ENCODE measurements around the gene KY. TPM values are rescaled to one million over a fixed set of nuclear protein-coding genes. Genes with fewer than 3 reads are reported as not detected.

KY gene
- total RNA-seq, 1 donor from 2014 or later, result not detected

DNA sequence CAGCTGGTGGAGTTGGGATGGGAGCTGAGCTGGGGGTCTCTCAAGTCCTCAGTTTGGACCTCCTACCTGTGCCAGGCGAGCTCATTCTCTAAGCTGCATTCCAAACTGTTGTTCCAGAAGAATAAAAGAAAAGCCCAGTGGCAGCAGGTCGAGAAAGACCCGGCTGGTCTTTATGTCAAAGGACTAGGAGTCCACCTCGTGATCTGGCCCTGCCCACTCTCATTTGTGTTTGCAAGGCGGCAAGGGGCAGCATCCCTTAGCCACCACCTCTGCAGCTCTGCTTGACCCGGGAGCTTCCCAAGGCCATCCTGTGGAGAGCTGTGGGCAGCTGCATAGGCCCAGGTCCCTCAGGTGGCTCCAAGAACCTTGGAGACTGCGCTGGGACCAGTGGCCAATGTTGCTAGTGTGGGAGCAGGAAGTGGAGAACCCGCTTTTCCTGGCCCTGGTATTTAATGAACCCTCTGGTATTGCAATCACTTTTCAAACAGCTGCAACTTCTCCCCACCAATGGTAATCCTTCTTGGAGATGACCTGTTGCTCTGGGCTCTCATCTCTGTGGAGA is 30.9 kb downstream of the KY start:
- Mint-ChIP-seq H3K27me3 (ENCODE audit: unreplicated experiment) (no peaks in the 10 kb centered on the region), H3K27ac (ENCODE audit: unreplicated experiment) (no peak overlapping the region), H3K36me3 (ENCODE audit: unreplicated experiment) (no peaks in the 10 kb centered on the region), H3K4me3 (ENCODE audit: unreplicated experiment) (no peak overlapping the region), H3K9me3 (ENCODE audit: unreplicated experiment) (no peaks in the 10 kb centered on the region), H3K4me1 (ENCODE audit: unreplicated experiment) (no peaks in the 10 kb centered on the region)
- TF ChIP-seq CTCF (IDR thresholded peaks at IDR 0.05), result no peak
- no peak for DNase-seq (ENCODE audit: extremely low spot score, unreplicated experiment)

DNA sequence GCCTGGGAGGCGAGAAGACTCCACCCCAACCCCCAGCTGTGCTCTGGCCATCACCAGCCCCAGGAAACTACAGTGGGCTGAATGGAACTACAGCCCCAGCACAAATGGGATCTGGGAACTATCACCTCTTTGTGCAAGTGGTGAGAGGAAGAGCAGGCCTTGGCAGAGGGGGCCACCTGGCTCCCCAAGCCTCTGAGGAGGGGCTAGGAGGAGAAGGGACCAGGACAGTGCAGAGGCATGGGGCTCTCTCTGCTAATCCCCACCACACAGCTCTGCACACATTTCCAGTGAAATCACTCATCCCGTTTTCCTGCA is 31.6 kb downstream of the KY start:
- H3K27ac Mint-ChIP-seq (ENCODE audit: unreplicated experiment), result no peak overlapping the region
- no peak overlapping the region for H3K4me3 Mint-ChIP-seq (ENCODE audit: unreplicated experiment)
- H3K36me3 Mint-ChIP-seq (ENCODE audit: unreplicated experiment), result no peaks in the 10 kb centered on the region
- TF ChIP-seq CTCF (IDR thresholded peaks at IDR 0.05), result no peak
- no peaks in the 10 kb centered on the region for H3K27me3 Mint-ChIP-seq (ENCODE audit: unreplicated experiment)
- no peaks in the 10 kb centered on the region for H3K9me3 Mint-ChIP-seq (ENCODE audit: unreplicated experiment)
- peak; percentile 42 for DNase-seq (ENCODE audit: extremely low spot score, unreplicated experiment)
- H3K4me1 Mint-ChIP-seq (ENCODE audit: unreplicated experiment), result no peaks in the 10 kb centered on the region

GRCh38 chr3:134618478-134619300 is 32.1 kb downstream of the KY start:
- H3K27ac Mint-ChIP-seq (ENCODE audit: unreplicated experiment), result no peak overlapping the region
- DNase-seq (ENCODE audit: extremely low spot score, unreplicated experiment), result peak; percentile 71
- H3K4me1 Mint-ChIP-seq (ENCODE audit: unreplicated experiment), result no peaks in the 10 kb centered on the region
- no peaks in the 10 kb centered on the region for H3K36me3 Mint-ChIP-seq (ENCODE audit: unreplicated experiment)
- no peaks in the 10 kb centered on the region for H3K9me3 Mint-ChIP-seq (ENCODE audit: unreplicated experiment)
- no peak overlapping the region for H3K4me3 Mint-ChIP-seq (ENCODE audit: unreplicated experiment)
- TF ChIP-seq CTCF (IDR thresholded peaks at IDR 0.05), result no peak
- H3K27me3 Mint-ChIP-seq (ENCODE audit: unreplicated experiment), result no peaks in the 10 kb centered on the region

DNA sequence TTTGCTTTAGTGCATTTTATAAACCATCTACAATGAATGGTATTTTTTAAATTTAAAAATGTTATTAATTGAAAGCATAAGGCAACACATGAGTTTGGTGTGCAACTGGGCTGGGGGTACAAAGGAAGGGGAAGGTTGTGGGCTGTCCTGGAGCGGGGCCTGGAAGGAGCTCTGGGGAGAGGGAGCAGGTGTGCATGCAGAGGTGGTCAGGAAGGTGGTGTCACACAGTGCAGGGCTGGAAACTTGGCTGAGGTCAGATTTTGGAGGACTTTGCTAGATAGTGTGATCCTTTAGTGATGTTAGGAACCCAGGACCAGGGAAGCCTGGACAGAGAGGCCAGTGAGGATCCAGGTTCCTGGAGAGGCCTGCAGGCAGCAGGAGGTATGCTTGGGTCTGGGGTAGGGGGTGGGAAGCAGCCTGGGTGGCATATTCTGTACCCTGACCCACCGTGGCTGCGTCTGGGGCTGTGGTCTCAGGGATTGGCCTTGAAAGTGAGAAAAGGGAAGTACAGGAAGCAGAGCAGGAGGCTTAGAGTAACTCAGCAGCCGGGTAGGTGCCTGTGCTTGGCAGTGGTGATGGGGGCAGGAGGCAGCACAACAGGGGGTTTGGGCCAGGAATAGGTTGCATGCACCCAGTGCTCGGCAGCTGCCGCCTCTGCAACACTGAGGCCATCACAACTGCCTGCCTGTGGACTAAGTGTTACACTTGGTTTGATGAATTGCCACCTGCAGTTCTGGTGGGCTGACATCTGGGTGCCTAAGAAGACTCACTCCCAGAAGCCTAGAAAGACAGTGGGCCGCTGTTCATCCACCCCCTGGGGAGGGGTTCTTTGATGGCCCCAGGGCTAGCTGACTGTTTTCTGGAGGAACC is 33.0 kb downstream of the KY start:
- Mint-ChIP-seq H3K27me3 (ENCODE audit: unreplicated experiment) (peaks cover 3% of the 10 kb centered on the region), H3K4me1 (ENCODE audit: unreplicated experiment) (no peaks in the 10 kb centered on the region), H3K9me3 (ENCODE audit: unreplicated experiment) (no peaks in the 10 kb centered on the region), H3K36me3 (ENCODE audit: unreplicated experiment) (no peaks in the 10 kb centered on the region), H3K4me3 (ENCODE audit: unreplicated experiment) (no peak overlapping the region), H3K27ac (ENCODE audit: unreplicated experiment) (no peak overlapping the region)
- DNase-seq (ENCODE audit: extremely low spot score, unreplicated experiment), result peak; percentile 77
- TF ChIP-seq CTCF (IDR thresholded peaks at IDR 0.05), result no peak

- no peaks in the 10 kb centered on the region for H3K36me3 Mint-ChIP-seq (ENCODE audit: unreplicated experiment)
- H3K4me3 Mint-ChIP-seq (ENCODE audit: unreplicated experiment), result no peak overlapping the region
- no peak for TF ChIP-seq CTCF (IDR thresholded peaks at IDR 0.05)
- peak; percentile 30 for DNase-seq (ENCODE audit: extremely low spot score, unreplicated experiment)
- peaks cover 3% of the 10 kb centered on the region for H3K27me3 Mint-ChIP-seq (ENCODE audit: unreplicated experiment)
- no peaks in the 10 kb centered on the region for H3K4me1 Mint-ChIP-seq (ENCODE audit: unreplicated experiment)
- H3K9me3 Mint-ChIP-seq (ENCODE audit: unreplicated experiment), result no peaks in the 10 kb centered on the region
- H3K27ac Mint-ChIP-seq (ENCODE audit: unreplicated experiment), result no peak overlapping the region
These were observed 35.1 kb downstream of the KY start for GRCh38 chr3:134615743-134616142.

Measured in osteocyte (in vitro differentiated cells).